ENCODE results near the gene MOV10L1.

The MOV10L1 gene

GRCh38 chr22:50177537-50178470, 88.0 kb downstream of the MOV10L1 start:
- no peak for DNase-seq

GRCh38 chr22:50178471-50178864, 88.7 kb downstream of the MOV10L1 start:
- no peak for DNase-seq

- no peak for DNase-seq
Observed at GRCh38 chr22:50178871-50179869, 89.4 kb downstream of the MOV10L1 start.

- no peak for DNase-seq
Observed at GRCh38 chr22:50179937-50180726, 90.3 kb downstream of the MOV10L1 start.

- DNase-seq, result no peak
Observed at GRCh38 chr22:50180727-50181521, 91.1 kb downstream of the MOV10L1 start.

GRCh38 chr22:50182176-50183081, 92.6 kb downstream of the MOV10L1 start:
- no peak for DNase-seq

- DNase-seq, result no peak
Observed at GRCh38 chr22:50183141-50183971, 93.5 kb downstream of the MOV10L1 start.

- DNase-seq, result peak; percentile 51
Observed at GRCh38 chr22:50184004-50184901, 94.4 kb downstream of the MOV10L1 start.

- no peak for DNase-seq
Observed at GRCh38 chr22:50184902-50185374, 95.1 kb downstream of the MOV10L1 start.

- peak; percentile 93 for DNase-seq
Observed at GRCh38 chr22:50185375-50186087, 95.7 kb downstream of the MOV10L1 start, which contains the start of gene TRABD. TRABD (plus strand) TSS chr22:50185913; CDS start chr22:50193061, 7,148 bp downstream.

GRCh38 chr22:50186181-50186714, 96.4 kb downstream of the MOV10L1 start:
- no peak for DNase-seq

- no peak for DNase-seq
Observed at GRCh38 chr22:50186761-50187523, 97.1 kb downstream of the MOV10L1 start.

GRCh38 chr22:50188356-50188755, 98.5 kb downstream of the MOV10L1 start:
- no peak for DNase-seq

- no peak for DNase-seq
Observed at GRCh38 chr22:50189184-50189848, 99.5 kb downstream of the MOV10L1 start.

GRCh38 chr22:50189849-50190181, 100.0 kb downstream of the MOV10L1 start:
- no peak for DNase-seq
